Measurements from ENCODE around the gene TM9SF4. TPM values are rescaled to one million over a fixed set of nuclear protein-coding genes. Genes with fewer than 3 reads are reported as not detected.
A peak's percentile ranks its signal among the peaks of the same experiment; 100 is the strongest.

The TM9SF4 gene, protein sequence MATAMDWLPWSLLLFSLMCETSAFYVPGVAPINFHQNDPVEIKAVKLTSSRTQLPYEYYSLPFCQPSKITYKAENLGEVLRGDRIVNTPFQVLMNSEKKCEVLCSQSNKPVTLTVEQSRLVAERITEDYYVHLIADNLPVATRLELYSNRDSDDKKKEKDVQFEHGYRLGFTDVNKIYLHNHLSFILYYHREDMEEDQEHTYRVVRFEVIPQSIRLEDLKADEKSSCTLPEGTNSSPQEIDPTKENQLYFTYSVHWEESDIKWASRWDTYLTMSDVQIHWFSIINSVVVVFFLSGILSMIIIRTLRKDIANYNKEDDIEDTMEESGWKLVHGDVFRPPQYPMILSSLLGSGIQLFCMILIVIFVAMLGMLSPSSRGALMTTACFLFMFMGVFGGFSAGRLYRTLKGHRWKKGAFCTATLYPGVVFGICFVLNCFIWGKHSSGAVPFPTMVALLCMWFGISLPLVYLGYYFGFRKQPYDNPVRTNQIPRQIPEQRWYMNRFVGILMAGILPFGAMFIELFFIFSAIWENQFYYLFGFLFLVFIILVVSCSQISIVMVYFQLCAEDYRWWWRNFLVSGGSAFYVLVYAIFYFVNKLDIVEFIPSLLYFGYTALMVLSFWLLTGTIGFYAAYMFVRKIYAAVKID
- 10 to 100 TPM; 35.7 to 39.1 TPM for total RNA-seq

DNA sequence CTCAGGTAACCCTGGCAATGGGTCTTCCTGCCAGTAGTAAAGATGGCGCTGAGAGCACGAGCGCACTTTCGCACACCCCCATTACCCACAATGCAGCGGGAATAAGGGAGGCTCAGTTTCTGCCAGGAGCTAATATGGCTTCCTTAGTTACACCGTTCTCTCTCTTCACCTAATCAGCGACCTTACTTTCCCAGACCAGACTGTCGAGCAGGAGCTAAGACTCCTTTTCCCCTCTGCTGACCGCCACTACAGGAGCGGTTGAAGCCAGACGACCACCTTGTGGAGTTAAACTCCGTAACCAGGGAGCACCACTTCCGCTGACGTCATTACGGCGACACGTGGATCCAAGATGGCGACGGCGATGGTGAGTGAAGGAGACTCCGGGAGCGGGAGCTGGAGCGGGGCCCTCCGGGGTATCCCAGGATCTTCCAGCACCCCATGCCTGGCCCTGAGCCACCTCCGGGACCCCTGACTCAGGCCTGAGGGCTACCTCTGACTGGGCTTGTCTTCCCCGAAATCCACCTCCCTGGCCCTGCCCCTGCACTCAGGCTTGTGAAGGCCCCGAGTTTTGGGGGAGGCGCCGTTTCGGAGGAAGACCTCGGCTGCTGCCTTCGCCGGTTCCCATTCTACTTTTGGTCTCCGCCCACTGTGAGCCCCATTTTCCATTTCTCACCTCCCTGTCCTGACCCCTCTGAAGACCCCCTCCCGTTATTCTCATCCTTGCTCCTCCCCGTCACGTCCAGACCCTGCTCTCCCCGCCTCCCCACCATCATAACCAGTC lies at the start of gene TM9SF4:
Gene TM9SF4 (plus strand): TSS at position 323 of the 781 bp plus-strand sequence. CDS start 27 bp downstream, at position 350.
- peak within 1 kb of the TSS; percentile 100 for H3K27ac Mint-ChIP-seq
- CTCF ChIA-PET = interaction anchor here (1.1 to 4.6 kb wide), 4 partner anchors 18 to 386 kb away, joined by 3 to 20 read pairs (median 3); partner anchors contain the start of gene PDRG1
- peaks cover 7% of the 10 kb centered on the region for H3K27me3 Mint-ChIP-seq
- H3K4me3 Mint-ChIP-seq = peak within 1 kb of the TSS; percentile 88
- ATAC-seq (peak; percentile 83), DNase-seq (peak; percentile 94)
- no peaks in the 10 kb centered on the region for H3K9me3 Mint-ChIP-seq (ENCODE audit: low read depth)
- peaks cover 30% of the 10 kb centered on the region for H3K4me1 Mint-ChIP-seq
- H3K36me3 Mint-ChIP-seq = peaks cover 2% of the 10 kb centered on the region

DNA sequence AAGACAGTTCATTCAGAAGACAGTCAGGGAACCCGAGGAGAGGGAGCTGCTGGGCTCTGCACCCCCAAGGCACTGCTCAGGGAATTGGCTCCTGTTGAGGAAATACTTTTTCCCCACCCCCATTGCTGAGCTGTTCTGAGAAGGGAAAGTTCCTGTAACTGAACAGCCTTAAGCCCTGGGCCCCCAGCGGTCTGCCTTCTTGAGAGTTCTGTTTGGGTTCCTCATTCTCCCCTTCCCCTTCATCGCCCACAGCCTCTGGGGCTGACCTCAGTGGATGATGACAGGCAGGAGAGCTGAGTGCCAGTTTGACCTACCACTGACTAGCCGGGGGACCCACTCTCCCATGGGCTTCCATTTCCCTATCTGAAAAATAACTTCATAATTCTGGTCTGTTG lies 46.7 kb upstream of the TM9SF4 start:
- Mint-ChIP-seq H3K36me3 (no peaks in the 10 kb centered on the region), H3K27ac (no peak overlapping the region), H3K9me3 (ENCODE audit: low read depth) (no peaks in the 10 kb centered on the region), H3K27me3 (peaks cover 46% of the 10 kb centered on the region), H3K4me1 (peaks cover 9% of the 10 kb centered on the region), H3K4me3 (no peak overlapping the region)
- CTCF ChIA-PET = interaction anchor here (1.0 kb wide), 1 partner anchor 29 kb away, joined by 3 read pairs; no protein-coding TSS in a partner anchor
- DNase-seq = no peak
- ATAC-seq = no peak

DNA sequence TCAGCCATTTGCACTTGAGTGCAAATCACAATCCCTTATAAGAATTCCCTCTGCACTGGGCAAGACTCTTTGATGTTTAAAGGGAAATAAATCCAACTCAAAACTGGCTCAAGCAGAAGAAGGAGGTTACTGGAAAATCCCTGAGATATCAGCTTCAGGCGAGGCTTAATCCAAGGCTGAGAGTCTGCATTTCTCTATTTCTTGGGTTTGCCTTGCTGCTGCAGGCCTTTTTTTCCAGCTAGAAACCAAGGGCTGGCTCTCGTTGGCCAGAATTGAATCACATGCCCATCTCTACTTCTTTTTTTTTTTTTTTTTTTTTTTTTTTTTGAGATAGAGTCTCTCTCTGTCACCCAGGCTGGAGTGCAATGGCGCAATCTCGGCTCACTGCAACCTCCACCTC lies 45.8 kb upstream of the TM9SF4 start:
- ATAC-seq = no peak
- DNase-seq = no peak
- H3K27ac Mint-ChIP-seq = no peak overlapping the region
- no peaks in the 10 kb centered on the region for H3K9me3 Mint-ChIP-seq (ENCODE audit: low read depth)
- no peak overlapping the region for H3K4me3 Mint-ChIP-seq
- CTCF ChIA-PET = interaction anchor here (1.1 kb wide), 1 partner anchor 28 kb away, joined by 4 read pairs; no protein-coding TSS in a partner anchor
- peaks cover 9% of the 10 kb centered on the region for H3K4me1 Mint-ChIP-seq
- peaks cover 38% of the 10 kb centered on the region for H3K27me3 Mint-ChIP-seq
- H3K36me3 Mint-ChIP-seq = no peaks in the 10 kb centered on the region

DNA sequence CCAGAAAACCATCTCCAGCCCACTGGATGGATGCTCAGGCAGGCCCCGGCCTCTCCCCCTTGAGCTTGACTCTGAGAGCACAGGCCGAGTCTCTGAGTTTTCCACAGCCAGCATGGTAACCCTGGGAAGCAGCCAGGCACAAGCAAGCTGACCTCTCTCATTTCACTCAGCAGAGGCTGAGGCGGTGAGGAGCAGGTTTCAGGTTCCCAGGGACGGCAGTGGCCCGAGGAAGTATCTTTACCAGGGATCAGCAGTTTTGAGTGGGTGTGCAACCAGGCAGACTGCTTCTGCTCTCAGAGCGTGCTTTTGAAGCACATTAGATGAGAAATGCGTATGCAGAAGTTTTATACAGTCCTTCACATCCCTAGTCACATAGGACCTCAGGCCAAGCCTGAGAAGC lies 44.8 kb upstream of the TM9SF4 start:
- CTCF ChIA-PET = interaction anchor here (1.1 to 1.2 kb wide), 2 partner anchors 27 to 241 kb away, joined by 3 to 4 read pairs; no protein-coding TSS in a partner anchor
- Mint-ChIP-seq H3K27me3 (peaks cover 30% of the 10 kb centered on the region), H3K9me3 (ENCODE audit: low read depth) (no peaks in the 10 kb centered on the region)

DNA sequence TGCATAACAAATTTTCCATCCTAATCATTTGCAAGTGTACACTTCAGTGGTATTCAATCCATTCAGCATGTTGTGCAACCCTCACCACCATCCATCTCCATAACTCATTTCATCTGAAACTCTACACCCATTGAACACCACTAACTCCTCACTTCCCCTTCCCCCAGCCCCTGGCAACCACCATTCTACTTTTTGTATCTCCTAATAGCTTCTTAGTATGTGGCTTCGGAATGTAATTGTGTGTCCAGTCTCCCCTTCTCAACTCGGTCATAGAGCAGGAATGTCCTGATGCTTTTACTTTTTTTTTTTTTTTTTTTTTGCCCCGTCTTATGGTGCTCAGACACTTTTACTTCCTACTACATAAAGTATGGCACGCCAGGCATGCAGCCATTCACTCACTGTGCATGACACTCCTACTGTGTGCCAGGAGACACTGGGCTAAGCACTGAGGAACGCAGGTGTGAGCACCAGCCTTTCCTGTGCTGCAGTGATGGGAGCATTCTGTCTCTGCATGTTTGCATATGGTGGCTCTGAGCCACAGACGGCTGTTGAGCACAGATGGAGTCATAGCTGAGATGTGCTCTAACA lies 42.2 kb upstream of the TM9SF4 start:
- DNase-seq (no peak), ATAC-seq (no peak)
- H3K27ac Mint-ChIP-seq = no peak overlapping the region
- H3K36me3 Mint-ChIP-seq = no peaks in the 10 kb centered on the region
- peaks cover 11% of the 10 kb centered on the region for H3K27me3 Mint-ChIP-seq
- CTCF ChIA-PET = no interaction called here
- H3K4me3 Mint-ChIP-seq = no peak overlapping the region
- peaks cover 21% of the 10 kb centered on the region for H3K4me1 Mint-ChIP-seq
- H3K9me3 Mint-ChIP-seq (ENCODE audit: low read depth) = no peaks in the 10 kb centered on the region

More for the DNA sequence above, 44.8 kb upstream of the TM9SF4 start:
- ATAC-seq (no peak), DNase-seq (no peak)
- no peak overlapping the region for H3K27ac Mint-ChIP-seq
- H3K4me1 Mint-ChIP-seq = peaks cover 14% of the 10 kb centered on the region
- H3K4me3 Mint-ChIP-seq = no peak overlapping the region
- H3K36me3 Mint-ChIP-seq = no peaks in the 10 kb centered on the region

DNA sequence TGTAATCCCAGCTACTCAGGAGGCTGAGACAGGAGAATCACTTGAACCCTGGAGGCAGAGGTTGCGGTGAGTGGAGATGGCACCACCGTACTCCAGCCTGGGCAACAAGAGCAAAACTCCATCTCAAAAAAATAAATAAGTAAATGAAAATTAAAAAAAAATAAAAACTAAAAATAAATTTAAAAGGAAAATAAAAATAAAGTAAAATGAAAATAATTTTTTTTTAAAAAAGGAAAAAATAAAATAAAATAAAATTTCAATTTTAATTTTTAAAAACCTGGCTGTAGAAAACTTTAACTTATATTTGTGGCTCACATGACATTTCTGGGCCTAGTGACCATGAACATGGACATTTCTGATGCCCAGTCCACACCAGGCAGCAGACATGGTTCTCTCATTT lies 41.3 kb upstream of the TM9SF4 start:
- no peak for DNase-seq
- Mint-ChIP-seq H3K27me3 (peaks cover 8% of the 10 kb centered on the region), H3K4me3 (no peak overlapping the region), H3K36me3 (no peaks in the 10 kb centered on the region), H3K27ac (no peak overlapping the region), H3K4me1 (peaks cover 16% of the 10 kb centered on the region), H3K9me3 (ENCODE audit: low read depth) (no peaks in the 10 kb centered on the region)
- ATAC-seq = no peak
- CTCF ChIA-PET = interaction anchor here (1.0 kb wide), 1 partner anchor 18 kb away, joined by 3 read pairs; no protein-coding TSS in a partner anchor

DNA sequence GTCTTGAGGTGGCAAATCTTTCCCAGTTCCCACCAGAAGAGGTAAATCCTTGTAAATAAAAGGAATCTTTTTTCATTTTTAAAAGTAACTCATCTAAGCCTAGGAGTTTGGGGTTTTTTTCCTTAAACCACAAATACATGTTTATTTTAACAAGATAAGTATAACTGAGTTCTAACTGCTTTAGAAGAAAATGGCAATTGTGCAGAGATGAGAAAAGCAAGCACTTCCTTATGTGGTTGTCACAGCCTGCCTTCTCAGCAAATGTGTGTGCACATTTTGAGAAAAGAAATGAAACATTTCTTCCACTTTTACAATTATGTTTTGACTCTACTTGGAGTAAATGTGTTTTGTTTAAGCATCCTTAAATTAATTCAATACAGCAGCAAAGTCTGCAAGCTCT lies 39.8 kb upstream of the TM9SF4 start:
- H3K27me3 Mint-ChIP-seq = peaks cover 8% of the 10 kb centered on the region
- no peak for ATAC-seq
- CTCF ChIA-PET = interaction anchor here (0.5 kb wide), 1 partner anchor 23 kb away, joined by 3 read pairs; no protein-coding TSS in a partner anchor
- H3K36me3 Mint-ChIP-seq = no peaks in the 10 kb centered on the region
- H3K27ac Mint-ChIP-seq = no peak overlapping the region
- peaks cover 14% of the 10 kb centered on the region for H3K4me1 Mint-ChIP-seq
- no peak overlapping the region for H3K4me3 Mint-ChIP-seq
- no peak for DNase-seq
- no peaks in the 10 kb centered on the region for H3K9me3 Mint-ChIP-seq (ENCODE audit: low read depth)

DNA sequence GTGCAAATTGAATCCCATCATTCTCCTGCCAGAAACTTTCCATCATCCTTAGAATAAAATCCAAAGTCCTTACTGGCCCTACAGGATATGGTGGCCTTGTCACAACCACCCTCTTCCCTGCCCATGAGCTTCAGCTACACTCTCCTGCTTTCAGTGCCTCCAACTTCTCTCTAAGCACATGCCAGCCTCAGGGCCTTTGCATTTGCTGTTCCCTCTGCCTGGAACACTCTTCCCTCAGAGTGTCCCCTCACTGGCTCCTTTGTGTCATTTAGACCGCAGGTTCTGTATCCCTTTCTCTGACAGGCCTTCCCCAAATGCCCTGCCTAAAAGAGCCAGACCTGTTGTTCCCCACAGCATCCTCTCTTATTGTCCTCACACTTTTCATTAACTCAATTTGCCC lies 39.2 kb upstream of the TM9SF4 start:
- peaks cover 14% of the 10 kb centered on the region for H3K4me1 Mint-ChIP-seq
- DNase-seq (no peak), ATAC-seq (no peak)
- CTCF ChIA-PET = no interaction called here
- no peaks in the 10 kb centered on the region for H3K36me3 Mint-ChIP-seq
- no peak overlapping the region for H3K27ac Mint-ChIP-seq
- H3K4me3 Mint-ChIP-seq = no peak overlapping the region
- H3K27me3 Mint-ChIP-seq = peaks cover 9% of the 10 kb centered on the region
- no peaks in the 10 kb centered on the region for H3K9me3 Mint-ChIP-seq (ENCODE audit: low read depth)

DNA sequence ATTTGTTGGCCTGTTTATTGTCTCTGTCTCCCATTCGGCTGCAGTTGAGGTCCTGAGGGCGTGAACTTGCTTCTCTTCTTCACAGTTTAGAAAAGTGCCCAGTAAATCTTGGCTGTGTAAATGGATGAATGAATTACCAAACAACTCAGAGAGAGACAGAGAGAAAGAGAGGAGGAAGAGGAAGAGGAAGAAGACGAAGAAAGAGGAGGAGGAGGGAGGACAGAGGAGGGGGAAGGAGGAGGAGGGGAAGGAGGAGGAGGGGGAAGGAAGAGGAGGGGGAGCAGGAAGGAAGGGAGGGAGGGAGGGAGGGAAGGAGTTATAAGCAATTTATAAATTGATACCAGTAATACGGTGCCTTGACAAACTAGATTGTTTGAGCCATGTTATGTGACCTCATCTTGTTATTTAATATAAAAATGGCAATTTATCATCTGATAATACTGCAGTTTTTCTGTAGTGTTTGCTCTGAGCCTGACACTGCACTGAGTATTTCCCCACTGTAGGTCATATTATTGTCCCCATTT lies 38.8 kb upstream of the TM9SF4 start:
- H3K4me1 Mint-ChIP-seq = peaks cover 14% of the 10 kb centered on the region
- no peaks in the 10 kb centered on the region for H3K9me3 Mint-ChIP-seq (ENCODE audit: low read depth)
- H3K27me3 Mint-ChIP-seq = peaks cover 14% of the 10 kb centered on the region
- H3K27ac Mint-ChIP-seq = no peak overlapping the region
- ATAC-seq = no peak
- CTCF ChIA-PET = no interaction called here
- H3K36me3 Mint-ChIP-seq = no peaks in the 10 kb centered on the region
- DNase-seq = no peak
- H3K4me3 Mint-ChIP-seq = no peak overlapping the region

DNA sequence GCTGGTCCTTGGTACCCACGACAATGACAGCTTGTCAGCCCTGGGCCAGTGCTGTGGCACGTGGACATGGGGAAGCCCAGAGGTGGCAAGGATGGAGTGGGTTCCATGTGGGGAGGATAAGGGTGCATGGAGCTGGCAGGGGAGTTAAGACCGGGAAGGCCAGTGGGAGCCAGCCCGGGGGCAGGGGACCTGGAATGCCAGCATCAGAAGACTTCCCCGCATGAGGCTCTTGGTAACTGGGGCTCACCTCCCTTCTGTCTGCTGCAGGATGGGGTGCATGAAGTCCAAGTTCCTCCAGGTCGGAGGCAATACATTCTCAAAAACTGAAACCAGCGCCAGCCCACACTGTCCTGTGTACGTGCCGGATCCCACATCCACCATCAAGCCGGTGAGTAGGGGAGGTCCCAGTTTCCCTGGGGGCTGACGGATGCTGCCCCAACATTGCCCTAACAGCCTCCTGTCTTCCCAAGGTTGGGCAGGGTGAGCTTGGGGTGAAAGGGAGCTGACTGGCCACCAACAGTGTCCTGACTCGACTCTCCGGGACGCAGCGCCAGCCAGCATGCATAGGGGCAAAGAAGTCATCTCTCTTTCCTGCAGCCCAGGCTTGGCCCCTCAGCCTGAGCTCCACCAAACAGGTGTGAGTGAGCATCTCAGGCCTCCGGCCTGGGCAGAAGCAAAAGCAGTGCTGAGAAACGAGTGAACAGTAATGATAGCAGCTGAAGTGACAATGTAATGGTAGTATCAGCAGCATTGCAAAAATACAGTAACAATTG lies 37.9 kb upstream of the TM9SF4 start:
- ATAC-seq (no peak), DNase-seq (no peak)
- CTCF ChIA-PET = interaction anchor here (1.0 to 1.5 kb wide), 2 partner anchors 120 to 248 kb away, joined by 3 read pairs; partner anchors contain the start of gene PDRG1
- Mint-ChIP-seq H3K27me3 (peaks cover 15% of the 10 kb centered on the region), H3K4me1 (peaks cover 14% of the 10 kb centered on the region), H3K27ac (no peak overlapping the region), H3K36me3 (no peaks in the 10 kb centered on the region), H3K4me3 (no peak overlapping the region), H3K9me3 (ENCODE audit: low read depth) (no peaks in the 10 kb centered on the region)

DNA sequence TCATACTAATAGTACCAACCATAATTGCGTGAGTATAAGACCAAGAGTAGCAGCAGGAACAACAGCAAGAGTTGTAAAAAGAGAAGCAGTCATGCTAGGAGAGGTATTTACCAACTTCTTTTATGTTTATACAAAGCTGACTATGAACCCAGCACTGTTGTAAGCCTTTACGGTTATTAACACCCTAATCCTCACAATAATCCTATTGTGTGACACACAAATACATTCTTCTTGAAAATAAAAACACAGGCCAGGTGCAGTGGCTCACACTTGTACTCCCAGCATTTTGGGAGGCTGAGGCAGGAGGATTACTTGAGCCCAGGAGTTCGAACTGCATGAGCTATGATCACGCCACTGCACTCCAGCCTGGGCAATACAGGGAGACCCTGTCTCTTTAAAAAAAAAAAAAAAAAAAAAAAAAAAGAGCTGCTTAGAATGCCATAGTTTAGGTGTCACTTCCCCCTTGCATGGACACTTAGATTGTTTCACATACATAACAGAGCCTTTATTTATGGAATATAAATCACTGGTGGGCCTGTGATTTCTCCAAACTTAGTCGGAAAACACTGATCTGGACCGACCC lies 37.3 kb upstream of the TM9SF4 start:
- CTCF ChIA-PET = interaction anchor here (1.0 to 1.6 kb wide), 3 partner anchors 19 to 249 kb away, joined by 3 to 6 read pairs (median 3); partner anchors contain the start of gene PDRG1
- Mint-ChIP-seq H3K4me1 (peaks cover 14% of the 10 kb centered on the region), H3K9me3 (ENCODE audit: low read depth) (no peaks in the 10 kb centered on the region), H3K36me3 (no peaks in the 10 kb centered on the region), H3K4me3 (no peak overlapping the region), H3K27me3 (peaks cover 14% of the 10 kb centered on the region), H3K27ac (no peak overlapping the region)
- DNase-seq (no peak), ATAC-seq (no peak)

DNA sequence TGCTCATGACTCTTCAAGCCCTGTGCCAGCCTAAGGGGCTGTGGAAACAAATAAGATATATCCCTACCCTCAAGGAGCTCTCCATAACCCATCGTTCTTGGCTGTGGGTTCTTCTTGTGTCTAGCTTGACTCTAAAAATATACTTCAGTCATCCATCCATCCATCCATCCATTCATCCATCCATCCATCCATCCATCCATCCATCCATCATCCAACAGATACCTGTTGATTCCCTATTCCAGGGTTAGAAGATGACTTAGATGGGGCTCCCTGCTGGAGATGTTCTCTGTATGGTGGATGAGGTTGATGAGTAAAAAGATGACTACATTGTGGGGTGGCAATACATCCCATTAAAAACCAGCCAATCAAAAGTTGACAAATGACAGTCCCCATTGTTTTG lies 34.0 kb upstream of the TM9SF4 start:
- CTCF ChIA-PET = interaction anchor here (1.6 kb wide), 1 partner anchor 16 kb away, joined by 3 read pairs; no protein-coding TSS in a partner anchor
- ATAC-seq = no peak
- Mint-ChIP-seq H3K4me1 (peaks cover 2% of the 10 kb centered on the region), H3K9me3 (ENCODE audit: low read depth) (no peaks in the 10 kb centered on the region), H3K36me3 (no peaks in the 10 kb centered on the region), H3K4me3 (no peak overlapping the region), H3K27me3 (peaks cover 24% of the 10 kb centered on the region), H3K27ac (no peak overlapping the region)
- no peak for DNase-seq

All from activated CD8-positive, alpha-beta memory T cell treated with anti-CD3 and anti-CD28 coated beads, Interleukin-2, amount 10 ng/mL, durations not matched to agents 7 days and 5 days (primary cell).